ENCODE measurements around the gene MARCHF6. TPM values are rescaled to one million over a fixed set of nuclear protein-coding genes. Genes with fewer than 3 reads are reported as not detected.

MARCHF6 gene
- total and polyA plus RNA-seq, 9 of the 15 experiments (the other 6 are each of a cell fraction or from before 2014, with no cell fraction given): 74.1 to 456 (median 116) TPM

DNA sequence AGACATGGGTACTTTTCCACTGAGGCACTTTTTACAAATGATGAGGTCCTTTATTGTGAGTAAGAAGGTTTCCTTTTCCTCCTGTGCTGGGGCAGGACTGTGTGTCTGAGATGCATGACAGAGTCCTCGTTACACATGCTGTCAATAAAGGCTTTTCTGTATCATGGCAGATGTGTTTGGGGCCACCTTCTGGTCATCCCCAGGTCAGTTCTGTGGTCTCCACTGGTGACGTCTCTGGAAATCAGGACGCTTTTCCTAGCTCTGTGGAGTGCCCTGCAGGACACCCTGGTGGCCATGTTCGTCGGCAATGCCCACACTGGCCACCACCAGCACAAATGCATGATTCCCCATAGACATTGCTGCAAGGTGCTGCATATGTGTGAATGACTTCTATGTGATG lies 48.6 kb upstream of the MARCHF6 start (continued):
- TF ChIP-seq, protein P1, sequence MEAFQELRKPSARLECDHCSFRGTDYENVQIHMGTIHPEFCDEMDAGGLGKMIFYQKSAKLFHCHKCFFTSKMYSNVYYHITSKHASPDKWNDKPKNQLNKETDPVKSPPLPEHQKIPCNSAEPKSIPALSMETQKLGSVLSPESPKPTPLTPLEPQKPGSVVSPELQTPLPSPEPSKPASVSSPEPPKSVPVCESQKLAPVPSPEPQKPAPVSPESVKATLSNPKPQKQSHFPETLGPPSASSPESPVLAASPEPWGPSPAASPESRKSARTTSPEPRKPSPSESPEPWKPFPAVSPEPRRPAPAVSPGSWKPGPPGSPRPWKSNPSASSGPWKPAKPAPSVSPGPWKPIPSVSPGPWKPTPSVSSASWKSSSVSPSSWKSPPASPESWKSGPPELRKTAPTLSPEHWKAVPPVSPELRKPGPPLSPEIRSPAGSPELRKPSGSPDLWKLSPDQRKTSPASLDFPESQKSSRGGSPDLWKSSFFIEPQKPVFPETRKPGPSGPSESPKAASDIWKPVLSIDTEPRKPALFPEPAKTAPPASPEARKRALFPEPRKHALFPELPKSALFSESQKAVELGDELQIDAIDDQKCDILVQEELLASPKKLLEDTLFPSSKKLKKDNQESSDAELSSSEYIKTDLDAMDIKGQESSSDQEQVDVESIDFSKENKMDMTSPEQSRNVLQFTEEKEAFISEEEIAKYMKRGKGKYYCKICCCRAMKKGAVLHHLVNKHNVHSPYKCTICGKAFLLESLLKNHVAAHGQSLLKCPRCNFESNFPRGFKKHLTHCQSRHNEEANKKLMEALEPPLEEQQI (IDR thresholded peaks at IDR 0.05): no peak
- TF ChIP-seq NRF1 (conservative IDR thresholded peaks at IDR 0.05 in 1 of 2, IDR thresholded peaks at IDR 0.05 in 1 of 2) (0 out of 4 replicates have a peak, but pooled peaks of 1 of the 2 experiments have one; percentile 27), ZNF583 (CRISPR knock-in tag; IDR thresholded peaks at IDR 0.05) (peak; percentile 39), ESRRB (CRISPR knock-in tag; IDR thresholded peaks at IDR 0.05; ENCODE audit: borderline replicate concordance) (no peak), PML (IDR thresholded peaks at IDR 0.05; ENCODE audit: low read length) (0 out of 2 replicates have a peak, but pooled peaks have one; percentile 11), POLR2AphosphoS2 (IDR thresholded peaks at IDR 0.05; ENCODE audit: low read length) (no peak), FOS (IDR thresholded peaks at IDR 0.05; ENCODE audit: extremely low read depth, insufficient read length) (no peak), FOXK2 (conservative IDR thresholded peaks at IDR 0.05 in 1 of 2, IDR thresholded peaks at IDR 0.05 in 1 of 2; ENCODE audit: low read depth in 2 of 2) (peak; percentile 84 to 86), SAP30 (IDR thresholded peaks at IDR 0.05; ENCODE audit: borderline replicate concordance, insufficient read depth, low read depth, low read length, poor library complexity, severe bottlenecking) (peak; percentile 56), CHD1 (IDR thresholded peaks at IDR 0.05; ENCODE audit: low read length) (no peak), YBX1 (IDR thresholded peaks at IDR 0.05) (no peak), NFXL1 (CRISPR knock-in tag; IDR thresholded peaks at IDR 0.05) (no peak), NFIC (IDR thresholded peaks at IDR 0.05) (no peak), TAF9B (IDR thresholded peaks at IDR 0.05; ENCODE audit: partially characterized antibody) (no peak), SMARCA5 (IDR thresholded peaks at IDR 0.05) (no peak), CBFA2T3 (IDR thresholded peaks at IDR 0.05) (no peak; the same call in 1 of the 2 replicates), ZNF436 (CRISPR knock-in tag; IDR thresholded peaks at IDR 0.05) (no peak), NCOA4 (IDR thresholded peaks at IDR 0.05; ENCODE audit: partially characterized antibody) (no peak), CEBPG (CRISPR knock-in tag; IDR thresholded peaks at IDR 0.05) (no peak), CEBPG (tag; conservative IDR thresholded peaks at IDR 0.05 in 1 of 2, IDR thresholded peaks at IDR 0.05 in 1 of 2) (no peak), ZNF785 (CRISPR knock-in tag; IDR thresholded peaks at IDR 0.05) (no peak), ETV6 (IDR thresholded peaks at IDR 0.05; ENCODE audit: borderline replicate concordance in 1 of 2, low read depth in 2 of 2, low read length in 1 of 2) (no peak), ETV6 (CRISPR knock-in tag; IDR thresholded peaks at IDR 0.05; ENCODE audit: borderline replicate concordance) (no peak), TCF3 (CRISPR knock-in tag; IDR thresholded peaks at IDR 0.05) (no peak; the same call in 1 of the 2 replicates), ZNF253 (CRISPR knock-in tag; conservative IDR thresholded peaks at IDR 0.05) (no peak), POLR3G (IDR thresholded peaks at IDR 0.05; ENCODE audit: extremely low read depth, insufficient read length, insufficient replicate concordance) (no peak), HDAC2 (IDR thresholded peaks at IDR 0.05) (no peak)
- TF ChIP-seq, protein P2, sequence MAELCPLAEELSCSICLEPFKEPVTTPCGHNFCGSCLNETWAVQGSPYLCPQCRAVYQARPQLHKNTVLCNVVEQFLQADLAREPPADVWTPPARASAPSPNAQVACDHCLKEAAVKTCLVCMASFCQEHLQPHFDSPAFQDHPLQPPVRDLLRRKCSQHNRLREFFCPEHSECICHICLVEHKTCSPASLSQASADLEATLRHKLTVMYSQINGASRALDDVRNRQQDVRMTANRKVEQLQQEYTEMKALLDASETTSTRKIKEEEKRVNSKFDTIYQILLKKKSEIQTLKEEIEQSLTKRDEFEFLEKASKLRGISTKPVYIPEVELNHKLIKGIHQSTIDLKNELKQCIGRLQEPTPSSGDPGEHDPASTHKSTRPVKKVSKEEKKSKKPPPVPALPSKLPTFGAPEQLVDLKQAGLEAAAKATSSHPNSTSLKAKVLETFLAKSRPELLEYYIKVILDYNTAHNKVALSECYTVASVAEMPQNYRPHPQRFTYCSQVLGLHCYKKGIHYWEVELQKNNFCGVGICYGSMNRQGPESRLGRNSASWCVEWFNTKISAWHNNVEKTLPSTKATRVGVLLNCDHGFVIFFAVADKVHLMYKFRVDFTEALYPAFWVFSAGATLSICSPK (IDR thresholded peaks at IDR 0.05; ENCODE audit: borderline replicate concordance): no peak
